Medulla oblongata (tissue), 1 donor: ENCODE data around the gene MEIS1.

Experiments
- DNase-seq: peaks from one replicate; pipeline ENCODE4 v3.0.0-alpha.2; 2015; ENCODE audit errors: extremely low spot score

The MEIS1 gene

GRCh38 chr2:66507673-66508201 is 72.8 kb downstream of the MEIS1 start:
- DNase-seq = peak; percentile 64

GRCh38 chr2:66508484-66509071 is 73.7 kb downstream of the MEIS1 start:
- DNase-seq = no peak

GRCh38 chr2:66509326-66509811 is 74.4 kb downstream of the MEIS1 start:
- DNase-seq = no peak

DNA sequence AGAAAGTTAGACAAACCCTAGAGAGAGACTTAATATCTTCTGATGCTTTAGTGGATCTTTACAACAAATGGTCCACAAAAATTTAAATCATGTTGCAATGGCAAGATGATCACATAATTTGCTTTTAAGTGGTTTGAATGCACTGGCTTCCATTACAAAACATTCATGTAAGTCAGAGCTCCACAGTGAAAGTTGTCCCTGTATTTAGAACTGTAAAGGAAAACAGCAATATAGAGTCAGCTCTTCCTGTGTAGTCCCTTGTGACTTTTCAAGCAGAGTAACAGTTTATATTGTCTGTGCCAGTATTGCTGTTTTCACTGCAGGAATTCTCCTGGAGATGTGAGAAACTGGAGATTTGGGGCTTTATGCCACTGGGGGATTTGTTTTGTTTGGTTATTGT is 77.7 kb downstream of the MEIS1 start:
- no peak for DNase-seq

DNA sequence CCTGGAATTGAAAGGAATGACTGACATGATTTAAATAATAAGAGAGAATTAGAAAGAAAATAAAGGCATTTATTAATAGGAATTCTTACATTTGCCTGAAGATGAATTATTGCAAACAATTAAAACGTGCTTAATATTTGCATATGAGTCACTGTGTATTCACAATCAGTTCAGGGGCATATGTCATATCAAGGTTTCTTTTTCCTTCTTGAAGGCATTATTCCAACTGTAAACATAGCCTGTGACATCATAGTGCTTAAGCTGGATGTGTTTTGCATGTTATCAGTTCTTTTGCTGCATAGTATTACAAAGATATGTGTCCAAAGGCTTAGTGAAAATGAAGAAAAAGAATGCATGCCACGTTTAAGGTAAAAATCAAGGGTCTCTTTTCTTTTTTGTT is 80.8 kb downstream of the MEIS1 start:
- DNase-seq = no peak

DNA sequence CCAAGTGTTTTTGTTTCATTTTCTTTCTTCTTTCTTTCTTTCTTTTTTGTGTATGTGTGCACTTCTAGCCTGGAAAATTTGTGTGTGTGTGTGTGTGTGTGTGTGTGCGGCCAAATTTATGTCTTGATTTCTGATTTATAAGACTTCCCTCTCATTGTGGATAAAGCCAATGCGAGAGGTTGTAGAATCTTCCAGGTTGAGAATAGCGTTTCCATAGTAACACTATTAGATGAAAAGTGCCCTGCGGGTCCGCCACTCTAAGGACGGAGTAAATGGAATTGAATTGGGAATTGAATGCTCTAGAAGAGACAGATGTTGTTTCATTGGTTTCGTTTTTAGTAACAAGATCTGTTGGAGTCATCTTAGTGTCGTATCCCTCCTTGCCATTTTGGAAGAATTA is 81.6 kb downstream of the MEIS1 start:
- DNase-seq = no peak

- DNase-seq = no peak
Observed at GRCh38 chr2:66517772-66518171, 82.8 kb downstream of the MEIS1 start.

- DNase-seq = no peak
Observed at GRCh38 chr2:66519264-66519843, 84.4 kb downstream of the MEIS1 start.

DNA sequence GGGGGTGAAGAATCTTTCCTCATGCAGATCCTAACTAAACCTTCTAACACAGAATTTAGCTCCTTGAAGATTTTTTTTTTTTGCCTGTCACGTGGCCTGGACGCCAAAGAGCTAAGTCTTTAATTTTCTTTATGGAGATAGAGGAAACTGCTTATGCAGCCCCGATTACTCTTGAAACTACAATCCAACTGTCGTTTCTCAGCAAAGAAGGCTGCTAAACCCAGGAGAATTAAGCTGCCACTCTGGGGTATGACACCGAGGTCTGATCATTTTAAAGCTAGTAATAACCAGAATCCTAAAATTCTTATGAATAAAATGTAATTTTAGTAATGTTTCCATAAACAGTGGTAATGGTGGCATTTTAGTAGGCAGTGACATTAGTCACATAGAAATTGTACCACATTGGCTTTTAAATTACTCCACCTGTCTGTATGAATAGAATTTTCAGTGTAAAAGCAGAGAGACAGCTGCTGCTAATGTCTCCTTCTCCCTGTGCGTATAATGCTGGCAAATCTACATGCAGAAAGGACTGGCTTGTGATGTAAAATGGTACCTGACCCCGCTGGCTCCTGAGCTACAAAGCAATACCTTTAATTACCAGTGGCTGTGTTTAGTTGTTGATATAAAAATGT is 86.5 kb downstream of the MEIS1 start:
- no peak for DNase-seq

- no peak for DNase-seq
Observed at GRCh38 chr2:66522611-66523376, 87.9 kb downstream of the MEIS1 start.

DNA sequence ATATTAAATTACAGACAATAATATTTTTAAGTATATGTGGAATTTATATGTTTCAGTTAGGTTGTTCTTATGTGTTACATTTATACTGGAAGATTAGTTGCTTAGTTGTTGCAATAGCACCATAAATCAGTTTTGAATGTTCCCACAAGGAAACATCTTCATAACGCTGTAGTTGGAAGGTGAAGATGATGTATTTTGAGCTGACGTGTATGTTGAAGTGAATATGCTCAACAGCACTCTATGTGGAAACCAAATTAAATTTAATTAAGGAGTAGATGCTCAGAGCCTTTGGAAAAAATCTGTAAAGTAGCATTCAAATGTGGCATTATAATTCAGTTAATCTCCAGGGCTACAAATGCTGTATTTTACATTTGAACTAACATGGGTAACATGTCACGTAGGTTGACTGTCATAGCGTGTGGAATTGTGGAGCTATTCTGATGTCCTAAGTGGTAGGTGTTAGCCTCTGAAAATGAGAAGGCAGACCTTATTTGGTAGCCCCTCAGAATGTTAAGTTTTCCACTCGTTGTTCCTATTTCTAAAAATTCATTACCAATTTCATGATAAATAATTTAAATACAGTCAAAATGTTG is 88.5 kb downstream of the MEIS1 start:
- no peak for DNase-seq

DNA sequence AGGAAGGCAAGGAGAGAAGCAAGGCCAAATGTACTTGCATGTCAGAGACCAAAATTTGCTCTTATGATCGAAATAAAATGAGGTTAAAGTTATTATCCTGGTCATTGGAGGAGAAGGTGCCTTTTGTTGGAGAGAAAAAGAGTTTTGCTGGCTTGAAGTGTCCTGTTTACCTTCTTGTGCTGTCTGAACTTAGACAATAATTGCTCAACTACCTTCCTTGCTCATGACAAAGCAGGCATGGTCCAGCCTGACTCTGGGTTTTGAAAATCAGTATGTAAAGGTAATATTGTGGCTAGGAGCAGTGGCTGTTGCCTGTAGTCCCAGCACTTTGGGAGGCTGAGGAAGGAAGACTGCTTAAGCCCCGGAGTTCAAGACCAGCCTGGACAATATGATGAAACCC is 89.1 kb downstream of the MEIS1 start:
- DNase-seq = no peak

DNA sequence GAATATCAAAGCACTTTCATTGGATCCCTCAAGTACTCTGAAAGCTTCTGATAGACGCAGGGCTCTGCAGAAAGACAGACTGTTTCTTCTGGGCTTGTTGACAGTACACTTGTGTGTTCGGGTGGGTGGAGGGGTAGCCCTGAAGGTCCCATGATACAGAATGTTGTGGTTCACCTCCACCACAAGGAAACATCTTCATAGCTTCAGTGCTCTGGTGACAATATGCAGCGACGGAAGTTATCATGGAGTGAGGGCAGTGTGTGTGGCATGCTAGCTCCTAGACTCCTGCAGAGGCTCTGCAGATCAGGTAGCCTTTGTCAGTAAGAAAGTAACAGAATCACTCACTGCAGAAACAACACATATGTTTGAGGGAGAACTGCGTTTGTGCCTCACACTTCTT is 90.7 kb downstream of the MEIS1 start:
- DNase-seq = no peak

DNA sequence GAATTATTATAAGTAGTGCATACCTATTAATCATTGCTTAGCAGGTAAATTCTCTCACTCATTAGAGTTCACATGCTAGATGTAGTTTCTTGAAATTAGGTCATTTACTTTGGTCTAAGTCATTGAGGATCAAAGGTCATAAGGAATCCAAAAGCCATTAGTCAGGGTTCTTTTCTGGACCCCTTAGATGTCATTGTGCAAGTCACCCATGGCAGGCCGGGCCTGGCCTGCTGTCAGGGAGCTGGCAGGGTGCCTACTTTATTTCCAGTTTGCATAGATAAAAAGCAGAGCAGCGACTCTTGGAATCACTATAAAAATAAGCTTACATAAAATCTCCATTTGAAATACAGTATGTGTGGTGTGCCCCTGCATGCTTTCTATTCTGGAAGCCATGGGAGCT is 91.3 kb downstream of the MEIS1 start:
- DNase-seq = no peak

- no peak for DNase-seq
Observed at GRCh38 chr2:66528974-66529724, 94.2 kb downstream of the MEIS1 start.

GRCh38 chr2:66530651-66531050 is 95.7 kb downstream of the MEIS1 start:
- no peak for DNase-seq

DNA sequence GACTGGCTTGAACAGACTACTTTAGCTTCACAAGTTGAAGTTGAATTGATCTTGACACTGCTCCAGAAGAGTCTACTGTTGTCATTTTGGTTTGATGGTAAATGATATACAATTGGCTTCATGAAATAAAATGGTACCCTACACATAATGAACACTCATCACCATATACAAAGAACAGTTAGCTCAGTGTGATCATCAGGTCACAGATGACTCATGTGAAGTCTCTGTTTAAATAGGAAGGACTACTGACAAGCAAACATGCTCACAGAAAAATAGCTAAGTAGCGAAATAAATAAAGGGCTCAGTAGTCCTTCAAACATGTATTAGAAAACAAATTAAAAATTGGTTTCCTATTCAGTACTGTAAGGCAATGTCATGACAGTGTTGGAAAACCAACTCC is 96.2 kb downstream of the MEIS1 start:
- no peak for DNase-seq

DNA sequence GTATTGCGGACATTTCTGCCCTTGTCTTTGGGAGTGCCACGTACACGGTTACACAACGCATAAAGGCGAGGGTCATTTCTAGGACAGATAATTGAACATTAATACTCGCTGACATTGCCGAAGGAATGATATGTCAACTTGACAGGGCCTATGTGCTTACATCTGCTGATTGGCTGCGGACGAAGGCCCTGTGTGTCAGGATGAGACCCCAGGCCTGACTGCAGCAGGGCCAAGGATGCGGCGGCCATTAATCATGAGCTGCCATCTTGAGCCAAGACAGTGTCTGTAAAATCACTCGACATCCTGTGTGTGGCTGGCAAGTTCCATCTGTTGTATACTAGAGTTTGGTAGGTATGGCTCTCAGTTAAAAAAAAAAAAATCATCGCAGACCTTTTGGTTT is 96.6 kb downstream of the MEIS1 start:
- no peak for DNase-seq

GRCh38 chr2:66532972-66533868 is 98.3 kb downstream of the MEIS1 start:
- DNase-seq = peak; percentile 76

DNA sequence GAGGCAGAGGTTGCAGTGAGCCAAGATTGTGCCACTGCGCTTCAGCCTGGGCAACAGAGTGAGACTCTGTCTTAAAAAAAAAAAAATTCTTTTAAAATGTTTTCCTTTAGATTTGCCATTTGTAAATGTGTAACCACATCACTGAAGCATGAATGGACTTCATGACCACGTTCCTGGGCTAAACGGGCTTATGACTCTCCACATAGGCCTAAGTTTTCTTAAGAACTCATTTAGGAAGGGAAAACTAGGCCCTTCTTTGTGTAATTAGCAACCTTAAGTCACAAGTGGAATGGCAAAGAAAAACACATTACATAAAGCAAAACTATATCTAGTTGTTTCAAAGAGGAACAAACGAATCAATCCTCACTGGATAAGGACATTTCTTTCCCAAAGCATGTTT is 99.5 kb downstream of the MEIS1 start:
- no peak for DNase-seq
